IPS DF 6.9 (cell line): ENCODE data around the gene APLNR.
"Not testable (repeated sequence)": the region's sequence is repeated elsewhere in the genome, so short reads cannot be mapped to it uniquely, and the experiment has no call there.

ENCODE experiments used
- DNase-seq: peaks from one replicate; pipeline ENCODE4 v3.0.0-alpha.2; 2013; ENCODE audit warnings: low read depth, low spot score
- H3K27ac ChIP-seq: one replicate; pipeline ENCODE4 v1.5.1; 2013; ENCODE audit warnings: low read length, control low read depth
- H3K27me3 ChIP-seq: 2 replicates; pipeline ENCODE4 v1.6.1; 2013; ENCODE audit warnings: mild to moderate bottlenecking, low read length; ENCODE audit not compliant: control insufficient read depth, insufficient read depth
- H3K36me3 ChIP-seq: 2 replicates; pipeline ENCODE4 v1.6.1; 2013; ENCODE audit warnings: low read length; ENCODE audit not compliant: control insufficient read depth, insufficient read depth
- H3K4me1 ChIP-seq: 2 replicates; pipeline ENCODE4 v1.6.1; 2013; ENCODE audit warnings: low read length; ENCODE audit not compliant: control insufficient read depth, insufficient read depth
- H3K4me3 ChIP-seq: 2 replicates; pipeline ENCODE4 v1.5.1; 2013; ENCODE audit warnings: mild to moderate bottlenecking, low read length
- H3K9me3 ChIP-seq: 2 replicates; pipeline ENCODE4 v1.6.1; 2013; ENCODE audit warnings: low read length, inconsistent platforms; ENCODE audit not compliant: control insufficient read depth, insufficient read depth
- WGBS: extraction: QIAGEN DNeasy Blood & Tissue Kit; methylation state at CpG from one replicate; pipeline ENCODE4 v1.1.7; 2013; ENCODE audit warnings: mixed read lengths, missing lambda C conversion rate; ENCODE audit not compliant: insufficient read length, insufficient coverage; 5-methylcytosine and 5-hydroxymethylcytosine counted together

The APLNR gene

GRCh38 chr11:57237204-57237681 lies at the start of gene APLNR:
Gene APLNR (minus strand): TSS chr11:57237250. CDS start chr11:57237004, 246 bp downstream.
- H3K36me3 ChIP-seq, result no peaks in the 10 kb centered on the region
- DNase-seq, result no peak
- H3K27me3 ChIP-seq, result no peaks in the 10 kb centered on the region
- no peaks in the 10 kb centered on the region for H3K9me3 ChIP-seq
- no peak within 1 kb of the TSS for H3K4me3 ChIP-seq
- no CpG with 5 or more reads among the region's 6 CpGs for WGBS
- H3K27ac ChIP-seq, result no peak within 1 kb of the TSS
- H3K4me1 ChIP-seq, result peaks cover 2% of the 10 kb centered on the region; the same call in 1 of the 2 replicates

GRCh38 chr11:57283231-57283990 lies 46.4 kb upstream of the APLNR start:
- Histone ChIP-seq H3K4me1 (no peaks in the 10 kb centered on the region), H3K36me3 (no peaks in the 10 kb centered on the region), H3K4me3 (no peak overlapping the region), H3K27me3 (no peaks in the 10 kb centered on the region), H3K27ac (no peak overlapping the region), H3K9me3 (no peaks in the 10 kb centered on the region)
- peak; percentile 35 for DNase-seq
- WGBS, result no CpG with 5 or more reads among the region's 2 CpGs

GRCh38 chr11:57281546-57281945 lies 44.5 kb upstream of the APLNR start:
- DNase-seq, H3K9me3 ChIP-seq, H3K36me3 ChIP-seq, H3K4me3 ChIP-seq, H3K27ac ChIP-seq, H3K27me3 ChIP-seq, H3K4me1 ChIP-seq: not testable (repeated sequence)
- no CpG with 5 or more reads among the region's 6 CpGs for WGBS

GRCh38 chr11:57279116-57279515 lies 42.1 kb upstream of the APLNR start:
- no peaks in the 10 kb centered on the region for H3K27me3 ChIP-seq
- DNase-seq, result no peak
- no peaks in the 10 kb centered on the region; the same call in 1 of the 2 replicates for H3K4me1 ChIP-seq
- no peaks in the 10 kb centered on the region for H3K9me3 ChIP-seq
- no CpG with 5 or more reads among the region's 5 CpGs for WGBS
- H3K4me3 ChIP-seq, result no peak overlapping the region
- H3K36me3 ChIP-seq, result no peaks in the 10 kb centered on the region
- H3K27ac ChIP-seq, result no peak overlapping the region

DNA sequence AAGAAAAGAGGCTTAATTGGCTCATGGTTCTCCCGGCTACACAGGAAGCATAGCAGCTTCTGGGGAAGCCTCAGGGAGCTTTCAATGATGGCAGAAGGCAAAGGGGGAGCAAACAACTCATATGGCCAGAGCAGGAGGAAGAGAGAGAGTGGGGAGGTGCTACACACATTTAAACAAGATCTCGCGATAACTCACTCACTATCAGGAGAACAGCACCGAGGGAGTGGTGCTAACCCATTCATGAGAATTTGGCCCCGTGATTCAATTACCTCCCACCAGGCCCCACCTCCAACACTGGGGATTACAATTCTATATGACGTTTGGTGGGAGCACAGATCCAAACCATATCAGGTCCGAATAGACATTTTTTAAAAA lies 41.7 kb upstream of the APLNR start:
- no CpG with 5 or more reads among the region's 7 CpGs for WGBS
- H3K4me1 ChIP-seq, result no peaks in the 10 kb centered on the region; the same call in 1 of the 2 replicates
- H3K27me3 ChIP-seq, result no peaks in the 10 kb centered on the region
- H3K4me3 ChIP-seq, result no peak overlapping the region
- H3K27ac ChIP-seq, result no peak overlapping the region
- no peaks in the 10 kb centered on the region for H3K36me3 ChIP-seq
- H3K9me3 ChIP-seq, result no peaks in the 10 kb centered on the region
- DNase-seq, result no peak

DNA sequence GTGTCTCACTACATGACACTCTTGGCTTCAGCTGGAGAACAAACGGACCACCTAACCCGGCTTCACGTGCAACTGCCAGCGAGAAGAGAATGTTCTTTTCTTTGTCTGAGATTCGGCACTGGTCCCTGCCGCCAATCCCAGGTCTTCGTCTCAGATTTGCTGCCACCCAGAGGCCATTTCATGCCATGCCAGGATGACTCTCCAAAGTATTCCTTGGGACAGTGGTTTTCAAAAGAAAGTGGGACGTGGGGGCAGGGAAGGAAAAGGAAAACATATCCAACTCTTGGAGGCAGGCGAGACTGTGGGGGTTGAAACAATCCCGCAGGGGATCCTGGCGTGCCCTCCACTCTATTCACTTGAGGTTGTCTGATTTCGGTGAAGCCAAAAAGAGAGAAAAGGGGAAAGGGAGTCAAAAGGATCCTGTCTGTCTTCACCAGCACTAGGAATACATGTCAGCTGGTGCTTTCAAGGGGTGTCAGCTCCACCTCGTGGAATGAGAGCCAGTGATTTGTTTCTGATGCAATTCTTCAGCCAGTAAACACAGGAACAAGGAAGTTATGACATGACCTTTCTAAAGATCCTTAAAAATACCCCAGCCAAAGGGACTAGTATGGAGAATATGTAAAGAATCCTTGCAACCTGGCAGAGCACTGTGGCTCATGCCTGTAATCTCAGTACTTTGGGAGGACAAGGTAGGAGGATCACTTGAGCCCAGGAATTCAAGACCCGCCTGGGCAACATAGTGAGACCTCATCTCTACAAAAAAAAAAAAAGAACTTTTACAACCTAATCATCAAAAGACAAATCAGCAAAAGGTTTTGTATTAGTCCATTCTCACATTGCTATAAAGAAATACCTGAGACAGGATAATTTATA lies 41.0 kb upstream of the APLNR start:
- peak; percentile 66 for DNase-seq
- H3K36me3 ChIP-seq, result no peaks in the 10 kb centered on the region
- no peak overlapping the region for H3K4me3 ChIP-seq
- H3K27me3 ChIP-seq, result no peaks in the 10 kb centered on the region
- no peaks in the 10 kb centered on the region for H3K9me3 ChIP-seq
- no peaks in the 10 kb centered on the region; the same call in 1 of the 2 replicates for H3K4me1 ChIP-seq
- no CpG with 5 or more reads among the region's 14 CpGs for WGBS
- H3K27ac ChIP-seq, result no peak overlapping the region

- WGBS, result no CpG with 5 or more reads among the region's 6 CpGs
- no peaks in the 10 kb centered on the region; the same call in 1 of the 2 replicates for H3K4me1 ChIP-seq
- DNase-seq, result no peak
- no peaks in the 10 kb centered on the region for H3K36me3 ChIP-seq
- H3K27ac ChIP-seq, result no peak overlapping the region
- H3K9me3 ChIP-seq, result no peaks in the 10 kb centered on the region
- no peaks in the 10 kb centered on the region for H3K27me3 ChIP-seq
- H3K4me3 ChIP-seq, result no peak overlapping the region
Observed at GRCh38 chr11:57276971-57277675, 40.1 kb upstream of the APLNR start.

DNA sequence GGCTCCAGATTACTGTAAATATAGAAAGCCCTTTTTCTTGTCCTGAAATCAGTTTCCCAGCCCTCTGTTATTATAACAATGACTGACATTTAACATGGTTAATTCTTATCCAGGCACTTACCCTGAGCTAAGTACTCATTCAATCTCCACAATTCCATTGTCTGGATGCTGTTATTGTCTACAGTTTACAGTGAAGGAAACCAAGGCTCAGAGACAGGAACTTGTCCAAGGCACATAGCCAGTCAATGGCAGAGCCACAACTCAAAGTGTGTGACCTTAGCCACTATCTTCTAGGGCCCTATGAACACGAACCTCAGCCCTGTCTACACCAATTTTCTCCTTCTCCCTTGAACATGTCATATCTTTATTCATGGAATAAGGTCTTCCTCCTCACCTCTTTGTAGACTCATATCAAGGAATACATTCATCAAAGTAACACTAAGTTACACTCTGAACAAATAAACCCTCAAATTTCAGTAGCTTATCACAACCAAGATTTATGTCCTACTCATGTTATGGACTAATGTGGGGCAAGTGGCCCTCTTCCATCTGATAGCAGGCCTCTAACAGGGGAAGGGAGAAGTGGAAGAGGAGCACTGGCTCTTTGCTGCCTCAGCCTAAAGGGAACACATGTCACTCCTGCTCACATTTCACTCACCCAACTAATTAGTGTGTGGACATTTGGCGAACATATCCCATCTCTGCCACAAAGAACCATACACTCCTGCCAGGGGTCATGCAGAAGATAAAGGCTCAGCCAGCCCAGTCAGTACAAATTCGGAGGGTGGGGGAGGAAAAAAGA lies 39.3 kb upstream of the APLNR start:
- H3K4me3 ChIP-seq, result no peak overlapping the region
- WGBS, result no CpG with 5 or more reads among the region's 3 CpGs
- no peak for DNase-seq

GRCh38 chr11:57275582-57275981 lies 38.5 kb upstream of the APLNR start:
- Histone ChIP-seq H3K27me3 (no peaks in the 10 kb centered on the region), H3K4me1 (no peaks in the 10 kb centered on the region; the same call in 1 of the 2 replicates), H3K27ac (no peak overlapping the region), H3K36me3 (no peaks in the 10 kb centered on the region), H3K9me3 (no peaks in the 10 kb centered on the region), H3K4me3 (no peak overlapping the region)
- WGBS, result no CpG with 5 or more reads among the region's 3 CpGs
- DNase-seq, result no peak

More for the DNA sequence above, 39.3 kb upstream of the APLNR start:
- Histone ChIP-seq H3K36me3 (no peaks in the 10 kb centered on the region), H3K4me1 (no peaks in the 10 kb centered on the region; the same call in 1 of the 2 replicates), H3K9me3 (no peaks in the 10 kb centered on the region), H3K27me3 (no peaks in the 10 kb centered on the region), H3K27ac (no peak overlapping the region)
